Hematopoietic multipotent progenitor cell treated with erythropoietin and hydrocortisone succinate and interleukin-3 and kit ligand, for 15 days (in vitro differentiated cells): Measurements from ENCODE around the gene IL16.
"Not testable (repeated sequence)": the region's sequence is repeated elsewhere in the genome, so short reads cannot be mapped to it uniquely, and the experiment has no call there.

Experiments
- DNase-seq: peaks from one replicate; pipeline ENCODE4 v3.0.0-alpha.2; 2015; ENCODE audit warnings: low spot score

Gene IL16

DNA sequence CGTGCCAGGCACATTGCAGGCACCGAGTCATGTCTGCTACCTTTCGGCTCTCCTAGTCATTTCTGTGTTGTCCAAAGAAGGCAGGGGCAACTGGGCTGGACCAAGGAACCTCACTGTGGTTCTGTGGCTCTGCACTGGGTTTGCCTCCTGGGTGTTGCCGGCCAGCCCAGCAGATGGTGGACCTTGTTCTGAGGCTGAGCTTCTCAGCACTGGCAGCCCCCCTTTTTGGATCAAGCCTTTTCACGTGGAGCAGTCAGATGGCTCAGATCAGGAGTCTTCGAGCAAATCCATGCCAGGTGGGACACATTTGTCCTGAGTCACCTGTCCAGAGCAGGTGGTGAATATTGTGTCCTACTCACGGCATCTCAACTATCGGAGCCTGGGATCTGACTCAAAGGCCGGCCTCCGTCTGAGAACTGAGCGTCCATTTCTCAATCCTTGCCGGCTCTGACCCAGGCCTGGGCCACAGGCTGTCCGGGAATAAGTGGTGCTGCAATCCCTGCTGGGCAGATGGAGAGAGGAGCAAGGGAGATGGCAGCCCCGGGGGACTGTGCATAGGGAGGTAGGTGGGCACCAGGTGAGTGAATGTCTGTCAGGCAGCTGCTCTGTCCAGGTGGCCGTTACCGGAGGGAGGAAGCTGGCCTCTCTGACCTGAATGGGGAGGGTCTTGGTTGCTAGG is at the start of gene IL16:
IL16 (plus strand) TSS at position 304 of the 679 bp plus-strand sequence. CDS start 28,521 bp downstream, outside the sequence.
- DNase-seq = no peak

DNA sequence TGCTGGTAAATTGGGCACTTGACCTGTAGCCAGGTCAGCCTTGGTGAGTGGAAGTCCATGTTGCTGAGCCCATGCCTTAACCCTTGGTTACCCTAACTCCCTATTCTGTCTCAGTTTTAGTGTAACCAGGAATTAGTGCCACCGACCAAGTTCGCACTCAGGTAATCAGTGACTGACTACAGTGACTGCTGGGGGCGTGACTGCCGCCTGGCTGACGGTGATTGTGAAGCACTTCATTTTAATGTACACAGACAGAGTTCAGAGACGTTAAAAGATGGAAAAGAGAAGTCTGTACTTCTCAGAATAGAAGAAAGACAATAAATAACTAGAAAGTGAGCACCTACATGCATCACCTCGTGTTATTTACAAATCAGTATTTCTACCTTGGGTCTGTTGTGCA is 45.3 kb upstream of the IL16 start:
- DNase-seq = no peak

DNA sequence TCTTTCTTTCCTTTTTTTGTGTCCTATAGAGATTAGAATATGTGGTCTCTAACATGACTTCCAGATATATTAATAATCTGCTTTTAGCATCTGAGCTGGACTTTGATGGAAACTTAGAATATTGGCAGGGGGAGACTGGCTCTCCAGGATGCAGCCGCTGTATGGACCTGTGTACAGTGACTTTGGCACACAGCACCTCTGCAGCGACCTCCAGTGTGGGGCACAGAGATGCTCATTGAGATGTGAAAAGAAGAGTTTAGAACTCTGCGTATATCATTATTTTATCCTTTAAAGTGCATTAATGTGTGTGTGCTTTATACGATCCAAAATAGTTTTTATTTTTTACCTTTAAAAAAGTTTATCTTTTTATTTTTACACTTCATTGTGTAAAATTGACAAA is 44.3 kb upstream of the IL16 start:
- no peak for DNase-seq

DNA sequence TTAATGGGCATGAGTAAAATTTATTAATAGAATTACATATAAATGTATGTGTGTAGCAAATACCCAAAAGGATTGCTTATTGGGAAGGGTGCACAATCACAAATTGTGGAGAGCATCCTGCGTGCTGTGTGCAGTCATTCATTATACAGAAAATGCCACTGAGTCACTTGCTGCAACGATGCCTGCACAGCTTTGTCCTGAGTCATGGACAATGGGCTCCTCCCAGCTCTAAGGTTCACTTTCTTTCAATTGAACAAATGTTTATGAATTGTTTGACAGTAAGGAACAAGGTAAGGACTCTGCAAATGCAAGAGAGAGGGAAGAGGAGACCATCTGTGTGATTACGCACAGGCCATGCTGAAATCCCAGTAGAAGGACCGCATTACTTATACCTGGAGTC is 43.9 kb upstream of the IL16 start:
- DNase-seq = no peak

DNA sequence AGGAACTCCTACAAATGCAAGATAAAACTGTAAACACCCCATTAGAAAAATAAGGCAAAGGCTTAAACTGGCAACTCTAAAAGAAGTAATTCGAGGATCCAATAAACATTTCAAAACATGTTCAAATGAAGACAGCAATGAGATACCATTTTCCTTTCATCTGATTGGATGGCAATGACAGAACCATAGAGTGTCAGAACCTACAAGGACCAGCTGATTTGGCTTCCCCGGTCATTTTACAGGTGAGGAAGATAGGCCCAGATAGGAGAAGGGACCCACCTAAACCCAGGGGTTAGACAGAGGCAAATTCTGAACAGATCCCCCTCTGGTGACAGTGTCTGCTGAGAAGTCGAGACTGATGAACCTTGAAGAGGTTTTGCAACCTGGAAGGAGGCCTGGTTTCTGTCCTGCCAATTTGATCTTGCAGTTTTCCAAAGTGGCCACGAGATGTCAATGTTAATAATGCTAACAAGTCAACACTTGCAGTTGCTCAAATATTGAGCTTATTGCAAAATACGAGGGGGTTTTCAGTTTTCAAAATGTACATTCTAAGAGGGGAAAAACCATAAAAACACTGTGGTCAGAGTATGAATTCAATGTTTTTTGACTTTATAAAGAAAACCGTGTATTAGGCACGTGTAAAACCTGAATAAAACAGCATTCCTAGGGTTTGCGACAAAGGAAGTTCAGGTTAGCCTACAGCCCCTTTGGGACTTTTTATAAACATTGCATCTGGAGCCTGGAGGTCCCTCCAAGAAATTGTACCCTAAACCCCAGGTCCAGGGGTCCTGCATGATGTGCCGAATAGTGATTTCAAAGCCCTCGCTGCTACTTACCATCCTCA is 41.1 kb upstream of the IL16 start:
- peak; percentile 53 for DNase-seq

DNA sequence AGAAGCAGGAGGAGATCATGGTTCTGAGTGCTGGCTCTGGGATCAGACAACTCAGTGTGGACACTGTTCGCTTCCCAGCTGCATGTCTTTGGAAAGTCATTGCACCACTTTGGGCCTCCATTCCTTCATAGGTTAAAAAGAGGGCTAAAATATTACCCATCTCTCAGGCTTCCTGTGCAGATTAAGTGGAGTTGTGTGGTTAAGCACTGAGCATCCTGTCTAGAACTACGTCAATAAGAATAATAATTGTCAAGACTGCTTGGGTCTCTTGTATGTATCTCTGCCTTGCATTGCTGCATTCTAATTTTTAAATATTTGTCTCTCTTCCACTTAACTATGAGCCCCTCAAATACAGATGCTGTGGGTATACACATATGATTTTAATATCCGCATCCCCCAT is 40.4 kb upstream of the IL16 start:
- DNase-seq = no peak

DNA sequence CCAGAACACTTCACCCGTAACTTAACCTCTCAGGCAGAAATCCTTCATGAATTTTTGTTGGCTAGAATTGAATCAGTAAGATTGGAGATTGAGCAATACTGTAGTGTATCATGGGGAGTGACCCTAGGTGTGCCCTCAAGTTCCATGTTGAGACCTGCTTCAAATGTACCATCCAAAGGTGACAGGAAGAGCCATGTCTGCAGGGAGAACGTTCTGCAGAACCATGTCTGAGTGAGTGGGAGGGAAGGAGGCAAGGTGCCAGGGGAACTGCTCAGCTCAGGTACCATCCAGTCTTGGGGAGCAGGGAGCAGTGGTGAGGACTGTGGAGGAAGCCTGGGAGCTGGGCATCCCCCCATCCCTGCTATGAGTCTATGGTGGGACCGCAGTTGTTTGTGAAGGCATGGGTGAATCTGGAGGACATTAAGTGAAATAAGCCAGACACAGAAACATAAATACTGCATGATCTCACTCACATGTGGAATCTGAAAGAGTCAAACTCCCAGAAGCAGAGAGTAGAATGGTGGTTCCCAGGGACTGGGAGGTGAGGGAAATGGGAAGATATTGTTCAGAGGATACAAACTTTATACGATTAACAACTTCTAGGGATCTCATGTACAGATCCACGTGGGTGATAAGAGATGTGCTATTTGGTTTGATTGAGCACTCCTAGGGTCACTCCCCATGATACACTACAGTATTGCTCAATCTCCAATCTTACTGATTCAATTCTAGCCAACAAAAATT is 39.3 kb upstream of the IL16 start:
- no peak for DNase-seq

DNA sequence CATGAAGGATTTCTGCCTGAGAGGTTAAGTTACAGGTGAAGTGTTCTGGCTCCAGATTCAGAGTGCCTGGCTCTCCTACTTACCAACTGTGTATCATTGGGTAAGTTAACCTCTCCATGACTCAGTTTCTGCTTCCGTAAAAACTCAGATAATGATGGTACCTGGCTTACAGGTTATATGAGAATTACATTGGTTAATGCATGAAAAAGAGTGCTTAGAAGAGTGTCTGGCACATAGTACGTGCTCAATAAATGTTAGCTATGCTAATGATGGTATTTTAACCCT is 38.8 kb upstream of the IL16 start:
- DNase-seq = no peak

DNA sequence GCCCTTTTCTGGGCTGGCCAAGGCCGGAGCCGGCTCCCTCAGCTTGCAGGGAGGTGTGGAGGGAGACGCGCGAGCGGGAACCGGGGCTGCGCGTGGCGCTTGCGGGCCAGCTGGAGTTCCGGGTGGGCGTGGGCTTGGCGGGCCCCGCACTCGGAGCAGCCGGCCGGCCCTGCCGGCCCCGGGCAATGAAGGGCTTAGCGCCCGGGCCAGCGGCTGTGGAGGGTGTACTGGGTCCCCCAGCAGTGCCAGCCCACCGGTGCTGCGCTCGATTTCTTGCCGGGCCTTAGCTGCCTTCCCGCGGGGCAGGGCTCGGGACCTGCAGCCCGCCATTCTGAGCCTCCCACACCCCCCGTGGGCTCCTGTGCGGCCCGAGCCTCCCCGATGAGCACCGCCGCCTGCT is 38.1 kb upstream of the IL16 start:
- DNase-seq = not testable (repeated sequence)

DNA sequence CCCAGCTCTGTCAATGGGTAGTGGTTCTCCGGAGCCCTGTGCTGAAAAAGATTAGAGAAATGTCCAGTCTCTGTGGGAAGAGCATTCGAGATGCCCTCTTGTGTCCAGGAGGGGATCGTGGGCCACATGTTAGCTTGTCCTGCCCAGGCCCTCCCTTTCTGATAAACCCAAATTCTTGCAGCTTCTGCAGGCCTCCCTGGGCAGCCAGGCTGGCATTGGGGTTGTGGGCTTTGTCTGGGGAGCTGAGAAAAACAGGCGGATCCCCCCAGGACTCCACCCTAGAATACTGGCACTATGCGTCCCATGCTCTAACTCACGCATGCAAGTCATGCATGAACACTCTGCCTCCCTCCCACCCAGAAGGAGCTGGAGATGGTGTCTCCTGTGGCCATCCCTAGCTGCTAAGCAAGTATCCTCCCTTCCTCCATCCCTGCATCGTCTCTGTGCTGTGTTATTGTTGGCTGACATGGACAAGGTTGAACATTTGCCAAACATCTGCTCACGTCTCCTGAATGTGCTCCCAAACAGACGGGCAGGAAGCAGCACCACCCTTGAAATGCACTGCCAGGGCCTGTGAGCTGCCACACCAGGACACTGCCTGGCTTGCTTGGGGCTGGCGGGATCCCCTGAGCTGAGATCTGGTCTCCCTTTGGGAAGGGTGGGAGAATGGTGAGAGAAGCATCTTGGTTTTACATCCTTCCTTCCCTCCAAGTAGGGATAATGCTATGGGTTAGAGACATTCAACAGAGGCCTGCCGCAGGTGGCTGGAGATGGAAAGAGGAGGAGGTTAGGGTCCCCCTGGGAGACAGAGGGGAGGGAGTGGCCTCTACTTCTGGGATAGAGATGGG is 36.1 kb upstream of the IL16 start:
- DNase-seq = no peak

DNA sequence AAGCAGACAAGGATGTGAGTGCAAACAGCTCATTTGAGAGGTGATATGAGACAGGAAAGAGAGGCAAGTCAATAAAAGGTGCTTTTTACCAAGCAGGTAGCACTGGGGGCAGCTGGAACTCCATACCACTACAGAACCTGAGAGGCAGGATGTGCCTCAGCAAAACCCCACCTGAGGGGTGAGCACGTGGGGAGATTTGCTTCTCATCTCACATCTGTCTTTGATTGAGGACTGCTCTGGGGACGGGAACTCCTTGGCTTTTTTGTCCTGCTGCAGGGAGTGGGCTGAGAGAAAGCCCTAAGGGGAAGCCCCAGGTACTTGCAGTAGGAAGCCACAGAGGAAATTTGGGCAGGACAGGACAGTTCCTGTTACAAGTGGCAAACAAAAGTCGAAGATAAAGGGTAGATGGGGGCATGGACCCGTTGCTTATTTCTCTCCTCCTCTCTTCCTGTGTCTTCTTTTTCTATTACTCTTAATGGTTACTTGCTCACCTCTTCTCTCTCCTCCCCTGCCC is 35.5 kb upstream of the IL16 start:
- DNase-seq = no peak

DNA sequence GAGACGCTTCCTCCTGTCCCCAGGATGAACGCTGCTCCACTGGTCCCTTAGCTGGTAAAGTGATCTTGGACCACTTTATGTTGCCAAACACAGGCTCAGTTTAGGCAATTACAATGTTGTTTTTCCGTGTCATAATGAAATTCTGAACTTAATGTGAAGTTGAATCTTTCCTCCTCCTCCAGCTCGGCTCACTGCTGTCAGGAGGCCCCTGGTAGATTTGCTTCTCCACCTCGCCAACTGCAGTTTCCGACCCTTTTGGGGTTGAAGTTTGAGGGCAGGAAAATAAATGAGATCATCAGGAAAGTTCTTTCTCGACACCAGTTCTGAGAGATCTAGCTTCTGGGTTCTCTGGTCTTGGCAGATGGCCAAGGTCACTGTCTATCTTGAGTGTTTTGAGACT is 34.8 kb upstream of the IL16 start:
- DNase-seq = peak; percentile 28

DNA sequence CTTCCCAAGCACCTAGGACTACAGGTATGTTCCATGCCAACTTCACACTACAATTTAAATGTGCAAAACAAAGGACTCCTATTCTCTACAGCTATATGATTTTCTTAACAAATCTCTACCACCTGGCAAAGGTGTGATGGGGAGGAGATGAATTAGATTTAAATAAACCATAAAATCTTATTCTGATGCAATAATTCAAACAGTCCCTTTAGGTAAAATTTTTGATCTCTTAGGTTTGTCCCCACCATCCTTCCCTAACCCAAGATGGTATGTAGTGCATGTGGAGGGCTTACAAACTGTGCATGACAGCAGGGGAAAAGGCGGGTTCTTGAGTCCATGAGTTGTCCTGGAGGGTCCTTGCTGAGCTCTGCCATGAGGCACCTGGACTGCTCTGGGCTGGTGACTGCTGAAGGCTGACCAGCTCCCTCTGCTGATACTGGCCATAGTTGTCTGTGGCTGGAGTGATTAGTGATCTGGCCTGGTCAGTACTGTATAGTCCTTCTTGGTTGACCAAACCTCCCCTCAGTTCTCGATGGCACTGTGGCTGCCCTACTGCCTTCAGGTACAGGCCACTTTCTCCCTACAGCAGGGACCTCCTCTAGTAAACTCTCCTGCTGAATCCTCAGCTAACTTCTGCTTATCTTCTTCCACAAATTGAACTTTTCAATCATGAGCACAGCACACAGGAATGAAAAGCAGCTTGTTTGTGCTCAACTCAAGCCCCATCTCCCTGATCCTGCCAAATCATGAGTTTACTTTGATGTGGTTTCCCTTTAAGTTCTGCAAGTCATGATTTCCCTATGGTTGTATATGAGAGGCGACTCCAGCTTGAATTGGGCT is 32.5 kb upstream of the IL16 start:
- peak; percentile 49 for DNase-seq

DNA sequence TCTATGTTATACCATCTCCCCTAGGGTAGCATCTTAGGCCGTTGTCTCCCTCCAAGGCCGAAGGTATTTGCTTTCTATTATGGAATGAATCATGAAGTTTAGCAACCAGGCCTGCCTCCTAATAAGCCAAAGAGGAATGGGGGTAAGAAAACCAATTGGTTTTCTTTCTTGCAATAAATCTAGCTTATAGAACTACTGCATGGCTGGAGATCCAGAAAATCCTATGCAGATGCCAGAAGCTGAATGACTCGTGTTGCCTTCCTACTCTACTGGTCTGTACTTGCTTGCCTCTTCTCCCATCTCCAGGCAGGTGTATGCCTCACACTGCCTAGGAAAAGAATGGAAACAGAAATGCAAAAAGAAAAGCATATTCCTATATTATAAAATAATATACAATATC is 31.1 kb upstream of the IL16 start:
- no peak for DNase-seq

DNA sequence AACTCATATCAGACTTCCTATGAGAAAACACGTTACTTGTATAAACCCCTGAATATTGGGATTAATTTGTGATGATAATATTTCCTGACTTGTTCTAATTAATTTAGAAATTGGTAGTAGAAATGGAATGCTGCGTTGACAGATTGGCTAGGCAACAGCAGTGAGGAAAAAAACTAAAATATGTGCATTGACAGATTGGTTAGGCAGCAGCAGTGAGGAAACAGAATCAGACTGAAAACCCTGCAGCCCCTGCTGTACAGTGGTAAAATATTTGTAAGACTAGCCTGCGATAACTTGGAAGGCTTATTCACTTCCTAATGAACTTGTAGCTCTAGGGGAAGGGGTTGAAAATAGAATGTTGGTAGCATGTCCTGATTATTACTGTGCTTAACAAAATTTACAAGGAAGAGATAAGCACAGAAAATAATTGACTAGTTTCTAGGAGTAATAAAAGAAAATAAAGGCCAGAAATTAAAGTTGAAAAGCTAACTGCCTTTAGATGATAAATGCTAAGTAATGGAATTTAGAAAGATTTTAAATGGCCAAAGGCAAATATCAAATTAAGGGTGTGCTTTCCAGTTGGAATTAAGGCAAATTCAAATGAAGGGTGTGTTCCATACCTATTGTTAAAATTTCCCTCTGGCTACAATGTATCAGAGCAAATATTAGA is 29.9 kb upstream of the IL16 start:
- DNase-seq = no peak

DNA sequence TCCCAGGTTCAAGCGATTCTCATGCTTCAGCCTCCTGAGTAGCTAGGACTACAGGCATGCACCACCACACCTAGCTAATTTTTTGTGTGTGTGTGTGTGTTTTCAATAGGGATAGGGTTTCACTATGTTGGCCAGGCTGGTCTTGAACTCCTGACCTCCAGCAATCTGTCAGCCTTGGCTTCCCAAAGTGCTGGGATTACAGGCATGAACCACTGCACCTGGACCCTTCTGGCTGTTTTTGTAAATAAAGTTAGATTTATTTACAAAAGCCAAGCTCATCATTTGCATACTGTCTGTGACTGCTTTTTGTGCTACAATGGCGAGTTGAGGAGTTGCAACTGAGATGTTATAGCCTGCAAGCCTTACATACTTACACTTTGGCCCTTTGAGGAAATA is 28.6 kb upstream of the IL16 start:
- no peak for DNase-seq

DNA sequence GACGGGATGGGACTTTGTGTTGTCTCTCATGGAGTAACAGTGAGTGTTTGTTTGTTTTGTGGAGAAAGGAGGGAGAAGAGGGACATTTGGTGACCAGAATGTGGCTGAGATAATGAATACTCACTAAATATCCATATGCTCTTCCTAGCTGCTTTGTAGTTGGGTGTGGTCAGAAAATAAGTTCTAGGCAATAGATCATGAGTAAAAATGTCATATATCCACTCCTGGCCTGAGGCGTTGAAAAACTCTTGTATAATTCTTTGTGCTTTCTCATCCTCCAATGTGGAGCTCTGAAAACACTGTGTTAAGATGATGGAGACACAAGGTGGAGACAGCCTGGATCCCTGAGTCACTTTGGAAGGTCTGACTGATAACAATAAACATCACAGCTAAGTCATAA is 28.0 kb upstream of the IL16 start:
- peak; percentile 23 for DNase-seq

DNA sequence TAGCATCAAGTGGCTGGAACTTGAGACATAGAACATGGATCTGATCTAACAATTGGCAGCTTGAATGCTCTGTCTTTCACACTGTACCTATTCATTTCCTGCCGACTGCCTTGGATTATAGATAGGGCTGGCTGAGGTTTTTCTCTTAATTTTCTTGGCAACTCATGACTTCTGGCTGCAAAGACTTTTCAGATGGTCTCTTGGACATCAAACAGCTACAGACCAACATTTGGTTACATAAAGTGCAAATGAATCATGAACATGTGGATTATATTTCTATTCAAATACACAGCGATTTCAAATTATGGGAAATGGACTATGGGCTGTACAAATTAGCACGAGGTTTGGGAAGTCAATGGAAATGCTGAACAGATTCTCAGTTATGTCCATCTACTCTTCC is 26.2 kb upstream of the IL16 start:
- no peak for DNase-seq

DNA sequence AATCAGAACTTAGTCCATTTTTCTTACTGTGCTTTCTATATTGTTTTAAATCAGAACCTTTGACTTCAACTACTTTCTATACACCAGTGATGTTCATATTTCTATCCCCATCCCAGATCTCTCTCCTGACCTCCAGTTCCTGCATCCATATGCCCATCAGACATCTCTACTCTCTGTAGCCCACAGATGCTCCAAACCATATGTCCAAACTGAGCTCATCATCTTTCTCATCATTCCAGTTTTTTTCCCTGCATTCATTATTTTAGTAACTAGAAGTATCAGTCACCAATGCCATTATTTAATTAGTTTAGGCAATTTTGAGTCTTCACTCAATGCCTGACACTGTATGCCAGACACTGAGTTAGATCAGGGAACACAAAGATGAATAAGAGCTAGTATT is 25.4 kb upstream of the IL16 start:
- DNase-seq = no peak

DNA sequence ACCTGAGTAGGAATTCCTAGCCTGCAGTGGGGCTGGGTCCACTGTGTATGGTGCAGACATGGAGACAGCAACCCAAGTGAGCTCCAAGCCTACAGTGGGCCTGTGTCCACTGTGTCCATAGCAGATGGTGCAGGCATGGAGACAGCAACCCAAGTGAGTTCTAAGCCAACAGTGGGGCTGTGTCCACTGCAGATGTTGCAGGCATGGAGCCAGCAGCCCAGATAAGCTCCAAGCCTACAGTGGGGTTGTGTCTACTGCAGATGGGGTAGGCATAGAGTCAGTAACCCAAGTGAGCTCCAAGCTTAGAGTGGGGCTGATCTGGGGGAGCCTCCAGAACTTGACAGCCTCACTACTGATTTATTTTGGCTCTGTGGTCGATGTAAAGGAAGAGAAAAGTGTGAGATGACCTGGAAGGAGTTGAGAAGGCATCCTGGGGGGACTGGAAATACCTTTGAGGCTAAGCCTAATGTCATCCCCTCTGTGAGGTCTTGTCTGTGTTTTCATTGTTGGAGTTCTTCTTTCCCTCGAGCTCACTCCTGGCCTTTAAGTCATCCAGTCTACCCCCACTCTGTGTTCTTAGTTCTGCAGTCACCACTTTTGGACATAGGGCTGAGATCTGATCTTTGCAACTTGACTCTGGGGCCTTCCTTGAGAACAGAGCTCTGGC is 22.4 kb upstream of the IL16 start:
- DNase-seq = no peak
